Adipose tissue (tissue), 3 donors: ENCODE data around the gene MPZL3. TPM values are rescaled to one million over a fixed set of nuclear protein-coding genes. Genes with fewer than 3 reads are reported as not detected.

Experiments
- H3K27ac ChIP-seq: one replicate; pipeline ENCODE4 v1.5.1; 2013; ENCODE audit warnings: low read depth, low read length
- WGBS, 3 donors: extraction: QIAGEN DNeasy Blood & Tissue Kit; methylation state at CpG; one replicate each; pipeline ENCODE4 v1.1.7; 2013; 5-methylcytosine and 5-hydroxymethylcytosine counted together
- polyA plus RNA-seq, 3 donors: library from polyadenylated mRNA; stranded (reverse); fragments of 200-250 nt; gene quantifications; one replicate each; pipeline ENCODE4 v1.2.3, GENCODE V29; 2013
- donor health status: healthy with polysubstance abuse.
- donor health status: Bipolar disorder and iron deficiency.
- donor health status: healthy.

The MPZL3 gene
- polyA plus RNA-seq: 1 to 10 TPM; 1.2 to 3.2 (median 1.8) TPM

- WGBS, 3 donors: 2 to 6% (median 3%) methylated on average over 33 of the region's 33 CpGs
- no peak within 1 kb of the TSS for H3K27ac ChIP-seq
Measured at GRCh38 chr11:118251858-118252652, at the start of gene MPZL3. TSS of gene MPZL3 (minus strand) at chr11:118252365. CDS start at chr11:118252294, 71 bp downstream.

- H3K27ac ChIP-seq: no peak overlapping the region
- WGBS, 3 donors: 69 to 75% (median 71%) methylated on average over 8 of the region's 8 CpGs
Measured at GRCh38 chr11:118301600-118302195, 49.5 kb upstream of the MPZL3 start.

- 42 to 57% (median 52%) methylated on average over 3 of the region's 3 CpGs for WGBS, 3 donors
Measured at GRCh38 chr11:118295815-118296454, 43.8 kb upstream of the MPZL3 start.

GRCh38 chr11:118295199-118295598 is 43.0 kb upstream of the MPZL3 start:
- no peak overlapping the region for H3K27ac ChIP-seq
- 55 to 77% (median 72%) methylated on average over 5 of the region's 5 CpGs for WGBS, 3 donors

More at GRCh38 chr11:118295815-118296454, 43.8 kb upstream of the MPZL3 start:
- no peak overlapping the region for H3K27ac ChIP-seq

- H3K27ac ChIP-seq: no peak overlapping the region
- 88 to 94% (median 92%) methylated on average over 2 of the region's 2 CpGs for WGBS, 3 donors
Measured at GRCh38 chr11:118294053-118294452, 41.9 kb upstream of the MPZL3 start.

GRCh38 chr11:118291477-118292135 is 39.4 kb upstream of the MPZL3 start:
- H3K27ac ChIP-seq: no peak overlapping the region
- WGBS, 3 donors: 58 to 72% (median 58%) methylated on average over 9 of the region's 9 CpGs

GRCh38 chr11:118290923-118291322 is 38.8 kb upstream of the MPZL3 start:
- WGBS, 3 donors: 11 to 14% (median 12%) methylated on average over 9 of the region's 9 CpGs
- no peak overlapping the region for H3K27ac ChIP-seq

GRCh38 chr11:118289401-118289800 is 37.2 kb upstream of the MPZL3 start:
- H3K27ac ChIP-seq: no peak overlapping the region

- 86 to 90% (median 88%) methylated on average over 1 of the region's 1 CpG for WGBS, 3 donors
- H3K27ac ChIP-seq: no peak overlapping the region
Measured at GRCh38 chr11:118287006-118287405, 34.8 kb upstream of the MPZL3 start.

GRCh38 chr11:118286545-118286944 is 34.4 kb upstream of the MPZL3 start:
- WGBS, 3 donors: 80 to 87% (median 85%) methylated on average over 2 of the region's 2 CpGs

GRCh38 chr11:118283756-118284350 is 31.7 kb upstream of the MPZL3 start:
- H3K27ac ChIP-seq: no peak overlapping the region
- WGBS, 3 donors: 56 to 64% (median 60%) methylated on average over 4 of the region's 4 CpGs

More at GRCh38 chr11:118286545-118286944, 34.4 kb upstream of the MPZL3 start:
- no peak overlapping the region for H3K27ac ChIP-seq

GRCh38 chr11:118283037-118283636 is 31.0 kb upstream of the MPZL3 start:
- 76 to 86% (median 79%) methylated on average over 5 of the region's 5 CpGs for WGBS, 3 donors
- H3K27ac ChIP-seq: no peak overlapping the region

GRCh38 chr11:118282606-118283005 is 30.4 kb upstream of the MPZL3 start:
- no peak overlapping the region for H3K27ac ChIP-seq
- 75 to 94% (median 80%) methylated on average over 6 of the region's 6 CpGs for WGBS, 3 donors

GRCh38 chr11:118281284-118281683 is 29.1 kb upstream of the MPZL3 start:
- WGBS, 3 donors: 89 to 93% (median 92%) methylated on average over 1 of the region's 1 CpG
- H3K27ac ChIP-seq: no peak overlapping the region

- H3K27ac ChIP-seq: no peak overlapping the region
- 66 to 86% (median 84%) methylated on average over 1 of the region's 1 CpG for WGBS, 3 donors
Measured at GRCh38 chr11:118277312-118277711, 25.1 kb upstream of the MPZL3 start.

GRCh38 chr11:118276422-118276821 is 24.3 kb upstream of the MPZL3 start:
- no peak overlapping the region for H3K27ac ChIP-seq
- 64 to 81% (median 66%) methylated on average over 1 of the region's 1 CpG for WGBS, 3 donors

GRCh38 chr11:118275176-118275575 is 23.0 kb upstream of the MPZL3 start:
- 51 to 85% (median 58%) methylated on average over 4 of the region's 4 CpGs for WGBS, 3 donors
- H3K27ac ChIP-seq: no peak overlapping the region

GRCh38 chr11:118274186-118274585 is 22.0 kb upstream of the MPZL3 start:
- 31 to 56% (median 49%) methylated on average over 2 of the region's 2 CpGs for WGBS, 3 donors
- H3K27ac ChIP-seq: no peak overlapping the region
